ENCODE data around the gene MADCAM1.

MADCAM1 gene

GRCh38 chr19:459724-460511 lies 36.4 kb upstream of the MADCAM1 start:
- peak; percentile 8 for DNase-seq (ENCODE audit: low read depth)
- no peak for TF ChIP-seq CTCF (conservative IDR thresholded peaks at IDR 0.05; ENCODE audit: low read length)
- H3K4me3 ChIP-seq (ENCODE audit: low read length) = no peak overlapping the region

GRCh38 chr19:460877-461720 lies 35.2 kb upstream of the MADCAM1 start, which contains the start of gene SHC2:
Gene SHC2 (minus strand): TSS chr19:461033. CDS start chr19:460996, 37 bp downstream.
- TF ChIP-seq CTCF (conservative IDR thresholded peaks at IDR 0.05; ENCODE audit: low read length) = no peak
- H3K4me3 ChIP-seq (ENCODE audit: low read length) = no peak within 1 kb of the TSS
- DNase-seq (ENCODE audit: low read depth) = no peak

GRCh38 chr19:461721-462551 lies 34.4 kb upstream of the MADCAM1 start:
- H3K4me3 ChIP-seq (ENCODE audit: low read length) = no peak overlapping the region
- TF ChIP-seq CTCF (conservative IDR thresholded peaks at IDR 0.05; ENCODE audit: low read length) = no peak
- DNase-seq (ENCODE audit: low read depth) = no peak

- no peak for TF ChIP-seq CTCF (conservative IDR thresholded peaks at IDR 0.05; ENCODE audit: low read length)
- H3K4me3 ChIP-seq (ENCODE audit: low read length) = no peak overlapping the region
- no peak for DNase-seq (ENCODE audit: low read depth)
These were observed 32.6 kb upstream of the MADCAM1 start for GRCh38 chr19:463483-464207.

DNA sequence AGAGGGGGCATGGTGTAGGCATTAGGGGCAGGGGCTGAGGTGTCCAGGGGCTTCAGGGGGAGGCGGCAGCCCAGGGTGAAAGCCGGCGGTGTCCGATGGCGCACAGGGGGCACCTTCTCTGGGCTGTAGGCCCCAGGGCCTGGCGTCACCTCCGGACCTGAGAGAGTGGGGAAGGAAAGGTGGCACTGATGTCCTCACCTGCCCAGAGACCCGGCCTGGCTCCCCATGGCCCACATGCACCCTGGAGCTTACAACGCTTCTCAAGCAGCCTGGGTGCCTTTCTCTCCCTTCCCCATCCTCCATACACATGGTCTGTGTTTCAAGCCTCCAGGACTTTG lies 32.1 kb upstream of the MADCAM1 start:
- no peak overlapping the region for H3K4me3 ChIP-seq (ENCODE audit: low read length)
- TF ChIP-seq CTCF (conservative IDR thresholded peaks at IDR 0.05; ENCODE audit: low read length) = no peak
- DNase-seq (ENCODE audit: low read depth) = no peak

DNA sequence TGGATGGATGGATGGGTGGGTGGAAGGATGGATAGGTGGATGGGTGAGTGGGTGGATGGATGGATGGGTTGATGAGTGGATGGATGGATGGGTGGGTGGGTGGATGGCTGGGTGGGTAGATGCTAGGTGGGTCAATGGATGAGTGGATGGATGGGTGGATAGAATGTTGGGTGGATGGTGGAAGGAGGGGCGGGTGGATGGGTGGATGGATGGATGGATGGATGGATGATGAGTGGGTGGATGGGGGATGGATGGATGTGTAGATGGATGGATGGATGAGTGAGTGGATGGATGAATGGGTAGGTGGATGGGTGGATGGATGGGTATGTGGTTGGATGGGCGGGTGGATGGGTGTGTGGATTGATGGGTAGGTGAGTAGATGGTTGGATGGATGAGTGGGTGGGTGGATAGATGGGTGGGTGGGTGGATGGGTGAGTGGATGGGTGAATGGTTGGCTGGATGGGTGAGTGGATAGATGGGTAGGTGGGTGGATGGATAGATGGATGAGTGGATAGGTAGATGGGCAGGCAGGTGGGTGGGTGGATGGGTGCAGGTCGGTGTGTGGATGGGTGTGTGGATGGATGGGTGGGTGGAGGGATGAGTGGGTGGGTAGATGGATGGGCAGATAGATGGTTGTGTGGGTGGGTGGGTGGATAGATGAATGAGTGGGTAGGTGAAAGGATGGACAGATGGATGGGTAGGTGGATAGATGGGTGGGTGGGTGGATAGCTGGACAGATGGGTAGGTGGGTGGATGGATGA lies 31.1 kb upstream of the MADCAM1 start:
- no peak for TF ChIP-seq CTCF (conservative IDR thresholded peaks at IDR 0.05; ENCODE audit: low read length)
- no peak overlapping the region for H3K4me3 ChIP-seq (ENCODE audit: low read length)
- DNase-seq (ENCODE audit: low read depth) = no peak
